Measurements from ENCODE around the gene TOMM34. TPM values are rescaled to one million over a fixed set of nuclear protein-coding genes. Genes with fewer than 3 reads are reported as not detected.

The TOMM34 gene
- total RNA-seq (2014; rRNA removed; shearing (Covaris generic); ENCODE audit: low replicate concordance): 42.3 and 48.0 TPM in 2 replicates

DNA sequence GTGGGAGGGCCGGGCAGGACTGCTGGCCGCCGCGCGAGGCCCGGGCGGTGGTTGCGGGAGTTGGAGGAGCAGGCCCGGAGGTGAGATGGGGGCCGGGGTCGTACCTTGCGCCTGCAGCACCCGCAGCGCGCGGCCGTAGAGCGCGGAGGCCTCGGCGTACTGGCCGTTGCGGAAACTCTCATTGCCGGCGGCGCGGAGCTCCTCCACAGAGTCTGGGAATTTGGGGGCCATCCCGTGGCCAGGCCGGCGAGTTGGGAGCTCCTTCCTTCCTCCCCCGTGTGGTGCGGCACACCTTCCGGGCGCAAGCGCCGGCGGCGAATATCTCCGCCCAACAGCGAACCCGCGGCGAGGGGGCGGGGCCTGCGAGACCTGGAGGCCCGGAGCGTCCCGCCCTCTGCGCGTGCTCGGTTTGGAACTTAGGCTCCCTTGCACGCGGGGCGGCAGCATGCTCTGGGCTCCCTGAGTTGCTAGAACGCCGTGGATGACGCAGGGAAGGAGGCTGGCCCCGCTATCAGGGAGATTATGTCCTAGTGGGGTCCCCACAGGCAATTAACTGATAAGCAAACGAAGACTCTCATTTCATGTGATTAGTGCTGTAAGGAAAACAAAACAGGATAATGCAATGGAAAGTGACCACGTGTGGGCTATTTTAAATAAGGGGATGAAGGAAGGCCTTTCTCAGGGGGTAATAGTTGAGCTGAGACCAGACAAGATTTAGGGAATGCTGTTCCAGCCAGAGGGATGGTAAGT is at the start of gene TOMM34:
TSS of gene TOMM34 (minus strand) at position 295 of the 750 bp plus-strand sequence. CDS start at position 231, 64 bp downstream.
- in situ Hi-C loops (cut with HindIII; ENCODE audit: low pct_unique_long_range_greater_than_20kb, low sequenced_read_pairs): no loop called here
- peak; percentile 93 for DNase-seq (ENCODE audit: low read depth)

- in situ Hi-C loops (cut with HindIII; ENCODE audit: low pct_unique_long_range_greater_than_20kb, low sequenced_read_pairs): no loop called here
- DNase-seq (ENCODE audit: low read depth): no peak
Observed at GRCh38 chr20:45008521-45009049, 48.4 kb upstream of the TOMM34 start.

GRCh38 chr20:44997668-44998067 is 37.5 kb upstream of the TOMM34 start:
- in situ Hi-C loops (cut with HindIII; ENCODE audit: low pct_unique_long_range_greater_than_20kb, low sequenced_read_pairs): no loop called here

GRCh38 chr20:44997171-44997570 is 37.0 kb upstream of the TOMM34 start:
- DNase-seq (ENCODE audit: low read depth): no peak
- in situ Hi-C loops (cut with HindIII; ENCODE audit: low pct_unique_long_range_greater_than_20kb, low sequenced_read_pairs): no loop called here

More at GRCh38 chr20:44997668-44998067, 37.5 kb upstream of the TOMM34 start:
- DNase-seq (ENCODE audit: low read depth): no peak

GRCh38 chr20:44993343-44993742 is 33.1 kb upstream of the TOMM34 start:
- no peak for DNase-seq (ENCODE audit: low read depth)
- in situ Hi-C loops (cut with HindIII; ENCODE audit: low pct_unique_long_range_greater_than_20kb, low sequenced_read_pairs): no loop called here

DNA sequence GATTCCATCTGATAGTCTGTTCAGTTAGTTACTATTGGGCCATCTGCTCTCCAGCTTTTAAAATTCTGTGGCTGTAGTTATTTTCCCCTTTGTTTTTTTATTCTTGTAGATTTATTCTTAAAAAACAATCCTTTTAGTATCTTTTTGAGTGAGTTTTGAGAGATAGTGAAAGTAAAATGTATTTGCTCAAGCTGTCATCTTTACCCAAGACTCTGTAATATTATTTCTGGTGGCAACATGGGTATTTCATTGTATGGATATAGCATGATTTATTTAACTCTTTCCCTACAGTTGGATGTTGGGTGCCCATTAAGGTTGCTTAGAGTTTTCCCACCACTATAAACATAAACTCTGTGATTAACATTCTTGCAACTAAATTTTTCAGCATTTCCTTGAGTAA is 30.8 kb upstream of the TOMM34 start:
- DNase-seq (ENCODE audit: low read depth): no peak
- in situ Hi-C loops (cut with HindIII; ENCODE audit: low pct_unique_long_range_greater_than_20kb, low sequenced_read_pairs): no loop called here

DNA sequence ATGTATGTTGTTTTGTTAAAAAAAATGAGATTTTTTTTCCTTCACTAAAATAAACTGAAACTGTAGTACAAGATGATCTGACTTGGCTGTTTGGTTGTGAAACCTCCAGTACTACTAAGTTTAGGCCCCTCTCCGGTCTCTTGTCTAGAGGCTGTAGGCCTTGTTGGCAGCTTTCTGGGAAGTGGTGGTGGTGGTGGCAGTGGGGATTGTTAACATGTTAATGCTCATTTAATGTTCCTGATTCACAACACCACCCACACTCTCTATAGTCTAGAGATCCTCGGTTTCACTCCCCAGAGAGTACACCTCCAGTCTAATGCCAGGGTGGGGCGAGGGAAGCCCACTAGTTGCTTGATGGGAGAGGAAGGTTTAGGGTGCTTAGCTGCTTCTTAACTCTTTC is 30.2 kb upstream of the TOMM34 start:
- no peak for DNase-seq (ENCODE audit: low read depth)
- in situ Hi-C loops (cut with HindIII; ENCODE audit: low pct_unique_long_range_greater_than_20kb, low sequenced_read_pairs): no loop called here

GRCh38 chr20:44988631-44989171 is 28.5 kb upstream of the TOMM34 start:
- no peak for DNase-seq (ENCODE audit: low read depth)
- in situ Hi-C loops (cut with HindIII; ENCODE audit: low pct_unique_long_range_greater_than_20kb, low sequenced_read_pairs): no loop called here

GRCh38 chr20:44983093-44983674 is 23.0 kb upstream of the TOMM34 start:
- in situ Hi-C loops (cut with HindIII; ENCODE audit: low pct_unique_long_range_greater_than_20kb, low sequenced_read_pairs): no loop called here
- DNase-seq (ENCODE audit: low read depth): no peak

DNA sequence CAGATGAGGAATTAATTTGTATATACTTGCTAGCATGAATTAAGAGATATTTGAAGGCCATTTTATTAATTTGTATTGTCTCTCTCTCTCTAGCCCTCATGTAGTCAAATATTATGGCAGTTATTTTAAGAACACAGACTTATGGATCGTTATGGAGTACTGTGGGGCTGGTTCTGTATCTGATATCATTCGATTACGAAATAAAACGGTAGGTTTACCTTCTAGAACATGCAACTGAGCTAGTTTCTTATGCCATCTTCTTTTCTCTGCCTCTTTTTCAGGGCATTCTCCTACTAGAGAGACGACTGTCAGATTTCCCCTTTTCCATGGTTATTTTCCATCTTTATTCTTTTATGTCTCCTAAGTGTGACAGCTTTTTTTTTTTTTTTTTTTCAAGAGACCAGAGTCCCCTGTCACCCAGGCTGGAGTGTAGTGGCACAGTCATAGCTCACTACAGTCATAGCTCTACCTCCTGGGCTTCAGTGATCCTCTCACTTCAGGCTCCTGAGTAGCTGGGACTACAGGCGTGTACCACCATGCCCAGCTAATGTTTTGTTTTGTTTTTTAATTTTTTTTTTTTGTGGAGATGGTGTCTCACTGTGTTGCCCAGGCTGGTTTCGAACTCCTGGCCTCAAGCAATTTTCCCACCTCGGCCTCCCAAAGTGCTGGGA is 21.7 kb upstream of the TOMM34 start:
- in situ Hi-C loops (cut with HindIII; ENCODE audit: low pct_unique_long_range_greater_than_20kb, low sequenced_read_pairs): no loop called here
- no peak for DNase-seq (ENCODE audit: low read depth)

DNA sequence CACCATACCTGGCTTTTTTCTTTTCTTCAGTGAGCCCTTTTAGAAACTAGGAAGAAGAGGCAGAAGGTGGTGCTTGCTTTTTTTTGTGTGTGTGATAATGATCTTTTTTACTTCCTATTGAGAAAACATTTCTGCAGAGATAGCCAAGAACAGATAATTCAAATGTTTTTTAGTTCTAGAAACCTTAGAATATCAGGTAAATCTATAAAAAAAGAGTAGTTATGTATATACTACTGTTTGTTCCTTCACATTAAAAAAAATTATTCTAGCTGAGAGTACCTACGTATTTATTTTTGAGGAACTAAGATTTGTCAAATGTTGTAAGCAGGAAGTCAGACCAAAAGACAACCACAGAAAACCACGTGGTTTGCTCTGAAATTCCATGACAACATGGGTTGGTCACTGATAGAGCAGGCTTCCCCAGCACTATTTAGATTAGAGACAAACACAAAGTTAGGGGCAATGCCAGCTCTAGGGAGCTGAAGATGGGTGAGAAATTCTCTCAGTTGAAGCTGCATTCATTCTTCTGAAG is 19.0 kb upstream of the TOMM34 start:
- in situ Hi-C loops (cut with HindIII; ENCODE audit: low pct_unique_long_range_greater_than_20kb, low sequenced_read_pairs): no loop called here
- no peak for DNase-seq (ENCODE audit: low read depth)

- DNase-seq (ENCODE audit: low read depth): no peak
- in situ Hi-C loops (cut with HindIII; ENCODE audit: low pct_unique_long_range_greater_than_20kb, low sequenced_read_pairs): no loop called here
Observed at GRCh38 chr20:44976698-44977097, 16.5 kb upstream of the TOMM34 start.

- DNase-seq (ENCODE audit: low read depth): no peak
- in situ Hi-C loops (cut with HindIII; ENCODE audit: low pct_unique_long_range_greater_than_20kb, low sequenced_read_pairs): no loop called here
Observed at GRCh38 chr20:44973053-44973452, 12.9 kb upstream of the TOMM34 start.

DNA sequence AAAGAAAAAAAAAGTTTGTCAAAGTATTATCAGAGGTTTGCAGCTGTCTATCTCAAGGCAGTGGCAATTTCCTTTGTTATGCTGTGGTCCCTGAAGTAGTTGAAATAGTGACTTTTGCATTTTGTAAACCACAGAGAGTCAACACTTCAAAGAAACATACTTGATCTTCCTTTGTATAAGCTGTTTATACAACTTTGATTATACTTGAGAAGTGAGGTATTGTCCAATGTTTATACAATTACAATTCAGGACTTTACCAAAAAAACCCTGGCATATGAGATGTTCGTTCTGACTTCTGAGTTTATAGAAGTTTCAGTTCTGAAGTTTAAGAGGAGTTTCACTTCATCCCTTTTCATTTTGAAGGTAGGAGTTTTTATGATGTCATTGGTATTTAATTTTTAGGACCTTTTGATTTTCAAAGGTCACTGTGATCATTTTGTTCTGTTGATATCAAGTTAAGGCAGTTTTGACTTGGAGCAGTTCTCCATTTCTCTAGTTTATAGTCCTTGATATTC is 10.1 kb upstream of the TOMM34 start:
- DNase-seq (ENCODE audit: low read depth): no peak
- in situ Hi-C loops (cut with HindIII; ENCODE audit: low pct_unique_long_range_greater_than_20kb, low sequenced_read_pairs): no loop called here

GRCh38 chr20:44969300-44969894 is 9.2 kb upstream of the TOMM34 start:
- in situ Hi-C loops (cut with HindIII; ENCODE audit: low pct_unique_long_range_greater_than_20kb, low sequenced_read_pairs): no loop called here
- no peak for DNase-seq (ENCODE audit: low read depth)

- no peak for DNase-seq (ENCODE audit: low read depth)
- in situ Hi-C loops (cut with HindIII; ENCODE audit: low pct_unique_long_range_greater_than_20kb, low sequenced_read_pairs): no loop called here
Observed at GRCh38 chr20:44967207-44967807, 7.1 kb upstream of the TOMM34 start.

DNA sequence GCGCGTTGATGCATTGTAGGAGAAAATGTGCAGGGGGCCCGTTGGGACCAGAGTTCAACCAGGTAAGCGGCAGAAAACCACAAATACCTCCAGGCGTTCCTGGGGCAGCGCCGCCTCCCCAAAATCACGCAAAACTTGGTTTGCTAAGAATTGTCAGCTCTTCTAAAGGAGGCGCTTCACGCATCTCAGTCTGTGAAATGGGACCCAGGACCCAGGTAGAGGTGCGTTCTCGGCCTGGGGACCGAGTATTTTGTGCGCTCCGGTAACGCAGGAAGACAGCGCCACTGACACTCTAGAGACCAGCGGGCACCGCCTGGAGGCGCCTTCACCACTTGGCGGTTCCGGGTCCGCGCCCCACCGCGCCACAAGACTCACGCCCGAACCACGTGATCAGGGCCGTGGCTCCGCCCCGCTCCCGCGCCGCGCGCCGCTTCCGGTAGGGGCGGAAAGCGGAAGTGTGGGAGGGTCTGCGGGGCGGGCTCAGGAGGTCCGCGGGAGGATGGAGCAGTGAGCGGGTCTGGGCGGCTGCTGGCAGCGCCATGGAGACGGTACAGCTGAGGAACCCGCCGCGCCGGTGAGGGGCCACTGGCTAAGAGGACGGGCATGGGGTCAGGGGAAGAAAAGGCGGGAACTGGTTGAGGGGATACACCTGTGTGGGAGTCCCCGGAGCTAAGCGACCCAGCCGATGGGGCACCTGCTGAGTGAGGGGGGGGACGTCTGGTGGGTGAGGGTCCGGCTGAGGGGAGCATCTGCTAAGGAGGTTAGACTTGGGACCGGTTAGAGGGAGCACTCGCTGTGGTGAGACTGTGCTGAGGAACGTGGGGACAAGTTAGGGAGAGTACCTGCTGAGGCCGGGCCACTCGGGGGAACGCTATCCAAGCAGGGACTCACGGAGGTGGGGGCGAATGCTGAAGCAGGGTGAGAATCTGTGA is 6.1 kb upstream of the TOMM34 start, which contains the start of gene STK4:
TSS of gene STK4 (plus strand) at position 483 of the 932 bp plus-strand sequence. CDS start at position 540, 57 bp downstream.
- in situ Hi-C loops (cut with HindIII; ENCODE audit: low pct_unique_long_range_greater_than_20kb, low sequenced_read_pairs): no loop called here
- DNase-seq (ENCODE audit: low read depth): peak; percentile 94
